K562 (cell line): Measurements from ENCODE around the gene HOXA7. TPM values are rescaled to one million over a fixed set of nuclear protein-coding genes. Genes with fewer than 3 reads are reported as not detected.

Experiments
- ATAC-seq: fragments of 200-7000 bp; cut with Tn5 transposase; 3 replicates; pipeline ENCODE4 v1.9.1; 2020; ENCODE audit warnings: moderate library complexity
- BruUV-seq: library from RNA; stranded (reverse); fragments of 400-500 nt; replicated peaks from 2 replicates; lab custom pipeline; 2021; lab: Mats Ljungman, UMichigan
- CTCF ChIA-PET: fragments of 300-600 bp; formaldehyde crosslinking; extraction: SDS; loops from one replicate; lab custom pipeline; 2021; ENCODE audit warnings: low intra/inter-chr PET ratio; lab: Yijun Ruan, JAX
- POLR2A ChIA-PET: fragments of 300-600, 350-650 bp; sonication (Branson Sonifier 250); formaldehyde crosslinking; extraction: SDS; loops from one replicate; lab custom pipeline; 2021; ENCODE audit warnings: antibody characterized with exemption, inconsistent platforms; lab: Yijun Ruan, JAX
- DNase-seq, 4 experiments: peaks; one replicate each; pipeline versions ENCODE4 v3.0.0 to v3.0.0-alpha.2; 2011 to 2018; ENCODE audit warnings: low spot score in 3 of 4, mixed read lengths in 3 of 4; ENCODE audit errors: extremely low read depth in 1 of 4
- FAIRE-seq: peaks from 2 replicates; lab custom pipeline; 2011; peaks lifted over from hg19 to GRCh38; lab: Jason Lieb, UNC
- H2AFZ ChIP-seq: 2 replicates; pipeline ENCODE4 v1.6.0; 2011; ENCODE audit warnings: low read depth, low read length, control low read depth, inconsistent platforms
- H3K27ac ChIP-seq: fragments of 200-600 bp; 3 replicates; pipeline ENCODE4 v1.8.0; 2011; ENCODE audit warnings: low read depth, mild to moderate bottlenecking, control low read depth, inconsistent platforms, low read length, moderate library complexity, mixed read lengths; ENCODE audit errors: extremely low read depth
- H3K27me3 ChIP-seq, 2 experiments: fragments of 300-600 bp in 1 of 2; 2 replicates in 1 of 2; 3 replicates in 1 of 2; pipeline versions ENCODE4 v1.6.0 to v1.8.0; 2011; ENCODE audit warnings: inconsistent platforms in 2 of 2, low read length in 2 of 2, mild to moderate bottlenecking in 1 of 2, mixed read lengths in 1 of 2, moderate library complexity in 1 of 2; ENCODE audit not compliant: control insufficient read depth in 2 of 2, insufficient read depth in 2 of 2
- H3K36me3 ChIP-seq: fragments of 300-600 bp; 3 replicates; pipeline ENCODE4 v1.8.0; 2011; ENCODE audit warnings: mild to moderate bottlenecking, low read length, inconsistent platforms; ENCODE audit not compliant: control insufficient read depth, insufficient read depth
- H3K4me1 ChIP-seq, 2 experiments: fragments of 200-600 bp in 1 of 2; replicated peaks in 1 of 2; 2 replicates in 1 of 2; 3 replicates in 1 of 2; pipeline versions ENCODE4 v1.5.1 to v1.8.0; 2011; ENCODE audit warnings: inconsistent platforms in 2 of 2, low read length in 2 of 2, mild to moderate bottlenecking in 1 of 2, mixed read lengths in 1 of 2, moderate library complexity in 1 of 2; ENCODE audit not compliant: control insufficient read depth in 2 of 2, insufficient read depth in 2 of 2
- H3K4me2 ChIP-seq: 2 replicates; pipeline ENCODE4 v1.6.1; 2011; ENCODE audit warnings: low read length, control low read depth, inconsistent platforms, mixed read lengths; ENCODE audit not compliant: insufficient read depth
- H3K4me3 ChIP-seq: fragments of 200-600 bp; sonication (generic), shearing (Covaris generic); 2 replicates; pipeline ENCODE4 v1.5.1; 2016; ENCODE audit warnings: control low read depth, inconsistent platforms
- H3K79me2 ChIP-seq: fragments of 200-600 bp; 3 replicates; pipeline ENCODE4 v1.8.0; 2011; ENCODE audit warnings: low read length, inconsistent platforms; ENCODE audit not compliant: control insufficient read depth, insufficient read depth
- H3K9ac ChIP-seq, 2 experiments: 2 replicates each; pipeline versions ENCODE4 v1.6.0 to v1.6.1; 2011; ENCODE audit warnings: low read depth in 2 of 2, low read length in 2 of 2, control low read depth in 1 of 2, inconsistent platforms in 1 of 2, mild to moderate bottlenecking in 1 of 2, mixed read lengths in 1 of 2; ENCODE audit not compliant: insufficient read depth in 1 of 2
- H3K9me1 ChIP-seq: one replicate; pipeline ENCODE4 v1.6.0; 2011; ENCODE audit warnings: inconsistent platforms, mild to moderate bottlenecking, low read length, moderate library complexity; ENCODE audit not compliant: control insufficient read depth, insufficient read depth
- H3K9me3 ChIP-seq: replicated peaks from 2 replicates; pipeline ENCODE4 v1.5.1; 2011; ENCODE audit warnings: low read depth, low read length, inconsistent platforms; ENCODE audit not compliant: control insufficient read depth, insufficient read depth
- H4K20me1 ChIP-seq: replicated peaks from 2 replicates; pipeline ENCODE4 v1.6.1; 2011; ENCODE audit warnings: low read length, inconsistent platforms, mixed read lengths; ENCODE audit not compliant: control insufficient read depth, insufficient read depth
- ATF2 ChIP-seq: sonication (generic); formaldehyde crosslinking; IDR thresholded peaks from 2 replicates; pipeline ENCODE4 v1.8.1; 2022; ENCODE audit warnings: missing genetic modification reagents
- ATF6 ChIP-seq: sonication (generic); formaldehyde crosslinking; IDR thresholded peaks from 2 replicates; pipeline ENCODE4 v1.4.0; 2020; ENCODE audit warnings: mild to moderate bottlenecking, missing genetic modification reagents
- CREB3 ChIP-seq: fragments of 450-650 bp; conservative IDR thresholded peaks from 2 replicates; pipeline ENCODE4 v1.6.1; 2016; ENCODE audit warnings: missing genetic modification characterization, low read depth, mild to moderate bottlenecking, missing compliant biosample characterization, moderate library complexity
- CUX1 ChIP-seq: fragments of 200-800 bp; sonication (Bioruptor generic); IDR thresholded peaks from 2 replicates; pipeline ENCODE4 v1.6.1; 2016; ENCODE audit warnings: missing genetic modification characterization, missing compliant biosample characterization
- GATAD2A ChIP-seq: fragments of 450-650 bp; IDR thresholded peaks from 2 replicates; pipeline ENCODE4 v1.6.1; 2017
- KDM2B ChIP-seq: fragments of 250-450 bp; sonication (Bioruptor Pico); IDR thresholded peaks from 2 replicates; pipeline ENCODE4 v1.8.0; 2021; ENCODE audit warnings: mild to moderate bottlenecking, moderate library complexity
- POLR2AphosphoS2 ChIP-seq: IDR thresholded peaks from 2 replicates; pipeline ENCODE4 v1.6.1; 2012; ENCODE audit warnings: low read length, improper control_type of control experiment
- SIX5 ChIP-seq, 2 experiments: IDR thresholded peaks; 2 replicates each; pipeline ENCODE4 v1.6.1; 2011; ENCODE audit warnings: low read length in 2 of 2, borderline replicate concordance in 1 of 2, low read depth in 1 of 2, mild to moderate bottlenecking in 1 of 2, moderate library complexity in 1 of 2; ENCODE audit not compliant: insufficient read depth in 1 of 2
- WGBS: fragments of 100-300 bp; shearing (Covaris generic); methylation state at CpG from one replicate; pipeline ENCODE4 v1.1.6; 2016; ENCODE audit warnings: low coverage, mixed read lengths; ENCODE audit not compliant: insufficient coverage; ENCODE audit errors: missing lambda C conversion rate; 5-methylcytosine and 5-hydroxymethylcytosine counted together
- in situ Hi-C: fragments of 300-500 bp; cut with MboI; formaldehyde crosslinking; loops from 4 replicates; pipeline ENCODE4 v1.15.0; 2018; ENCODE audit warnings: inconsistent platforms, mixed read lengths
- intact Hi-C: fragments of 100-400 bp; cut with micrococcal nuclease; formaldehyde crosslinking; loops from 2 replicates; pipeline ENCODE4 v1.14.2; 2022
- polyA plus RNA-seq, 8 experiments: library from polyadenylated mRNA; depleted of rRNA in 4 of 8; stranded (reverse) in 5 of 8; unstranded in 3 of 8; fragments of >200 nt; fragmentation: Nextera tagmentation in 2 of 8; fragmentation: Illumina TruSeq in 1 of 8; extraction: Ambion mirVana in 2 of 8; extraction: Trizol in 1 of 8; gene quantifications; 2 replicates each; pipeline versions ENCODE4 v1.2.1 to v1.2.3, GENCODE V29; 2011 to 2014; ENCODE audit warnings: inconsistent platforms in 1 of 8, missing spikeins in 1 of 8
- total RNA-seq, 7 experiments: library from RNA; depleted of rRNA in 6 of 7; stranded (reverse); fragments of >200 nt in 6 of 7; fragmentation: Illumina TruSeq in 2 of 7; extraction: Trizol in 2 of 7; gene quantifications; 2 replicates each; pipeline versions ENCODE4 v1.2.1 to v1.2.3, GENCODE V29; 2011 to 2021; ENCODE audit warnings: low replicate concordance in 1 of 7

Gene HOXA7
- total and polyA plus RNA-seq, 9 of the 15 experiments (the other 6 are each of a cell fraction or from before 2014, with no cell fraction given) = not detected

GRCh38 chr7:27168265-27168947 is 11.9 kb upstream of the HOXA7 start (continued):
- TF ChIP-seq ATF6 (CRISPR knock-in tag) (no peak), ATF2 (no peak)

GRCh38 chr7:27167916-27168264 is 11.4 kb upstream of the HOXA7 start:
- no peaks in the 10 kb centered on the region for H3K9me3 ChIP-seq
- no TSS peak for BruUV-seq
- TF ChIP-seq GATAD2A = no peak
- TF ChIP-seq SIX5 (IDR thresholded peaks at IDR 0.05; ENCODE audit: borderline replicate concordance in 1 of 2, insufficient read depth in 1 of 2, low read depth in 1 of 2, low read length in 2 of 2) = no peak
- no peak for TF ChIP-seq POLR2AphosphoS2
- no peak for TF ChIP-seq CUX1 (CRISPR knock-in tag)
- TF ChIP-seq CREB3 (tag) = no peak
- no peak for TF ChIP-seq KDM2B (CRISPR knock-in tag)

More at GRCh38 chr7:27167916-27168264, 11.4 kb upstream of the HOXA7 start:
- H3K9ac ChIP-seq = no peak overlapping the region
- WGBS = 8% methylated on average over 4 of the region's 4 CpGs
- in situ Hi-C loops (loop anchor here (5.0 to 25.0 kb wide), 4 partner anchors 656 to 1281 kb away; no protein-coding TSS in a partner anchor), intact Hi-C loops (no loop called here)
- no peak for DNase-seq
- no peak overlapping the region for H3K4me2 ChIP-seq
- no peak overlapping the region for H3K27ac ChIP-seq
- peaks cover 0 to 13% of the 10 kb centered on the region in 2 experiments; a peak in 2 of 5 replicates for H3K4me1 ChIP-seq
- ChIA-PET POLR2A (no interaction called here), CTCF (no interaction called here)
- no peak overlapping the region for H2AFZ ChIP-seq
- H3K36me3 ChIP-seq = no peaks in the 10 kb centered on the region
- H3K79me2 ChIP-seq = no peaks in the 10 kb centered on the region
- no peak for ATAC-seq
- H3K9me1 ChIP-seq = no peaks in the 10 kb centered on the region
- H3K27me3 ChIP-seq = peaks cover 35 to 79% of the 10 kb centered on the region in 2 experiments
- no peak overlapping the region for H3K4me3 ChIP-seq
- no peaks in the 10 kb centered on the region for H4K20me1 ChIP-seq
- no peak for FAIRE-seq
